GM23248 (cell line): ENCODE results near the gene FAM229A.

ENCODE experiments used
- EZH2 ChIP-seq: fragments of 200-600 bp; sonication (generic); IDR thresholded peaks from 2 replicates; pipeline ENCODE4 v1.6.1; 2018; ENCODE audit warnings: antibody characterized with exemption, mild to moderate bottlenecking; ENCODE audit not compliant: insufficient read depth, poor library complexity, severe bottlenecking
- EZH2phosphoT487 ChIP-seq: fragments of 200-600 bp; sonication (generic); IDR thresholded peaks from 2 replicates; pipeline ENCODE4 v1.6.1; 2018; ENCODE audit warnings: antibody characterized with exemption, moderate library complexity, mild to moderate bottlenecking, low read depth; ENCODE audit not compliant: insufficient read depth

GRCh38 chr1:32352831-32353383 lies 9.4 kb downstream of the FAM229A start:
- TF ChIP-seq EZH2: no peak
- no peak for TF ChIP-seq EZH2phosphoT487
